WI38 (cell line): Measurements from ENCODE around the gene SYCP3.

ENCODE experiments used
- H3K4me3 ChIP-seq: 2 replicates; pipeline ENCODE4 v1.5.1; 2011; ENCODE audit warnings: low read depth, mild to moderate bottlenecking, control low read depth, low read length
- CTCF ChIP-seq: IDR thresholded peaks from 2 replicates; pipeline ENCODE4 v1.5.1; 2012; ENCODE audit warnings: low read depth, mild to moderate bottlenecking, control low read depth, low read length

Gene SYCP3

GRCh38 chr12:101733166-101733565 lies 6.1 kb downstream of the SYCP3 start:
- H3K4me3 ChIP-seq, result no peak overlapping the region
- TF ChIP-seq CTCF, result no peak

- H3K4me3 ChIP-seq, result no peak overlapping the region
- no peak for TF ChIP-seq CTCF
Observed at GRCh38 chr12:101732318-101732717, 6.9 kb downstream of the SYCP3 start.

- H3K4me3 ChIP-seq, result no peak overlapping the region
- no peak for TF ChIP-seq CTCF
Observed at GRCh38 chr12:101729842-101730241, 9.4 kb downstream of the SYCP3 start.

- no peak for TF ChIP-seq CTCF
- H3K4me3 ChIP-seq, result no peak overlapping the region
Observed at GRCh38 chr12:101727098-101727497, 12.2 kb downstream of the SYCP3 start.

GRCh38 chr12:101722392-101722791 lies 16.9 kb downstream of the SYCP3 start:
- no peak for TF ChIP-seq CTCF
- H3K4me3 ChIP-seq, result no peak overlapping the region

- no peak for TF ChIP-seq CTCF
- H3K4me3 ChIP-seq, result no peak overlapping the region
Observed at GRCh38 chr12:101720118-101720517, 19.1 kb downstream of the SYCP3 start.

GRCh38 chr12:101719566-101719965 lies 19.7 kb downstream of the SYCP3 start:
- no peak overlapping the region for H3K4me3 ChIP-seq
- TF ChIP-seq CTCF, result no peak
